Measurements from ENCODE around the gene EREG. TPM values are rescaled to one million over a fixed set of nuclear protein-coding genes. Genes with fewer than 3 reads are reported as not detected.
"Not testable (repeated sequence)": the region's sequence is repeated elsewhere in the genome, so short reads cannot be mapped to it uniquely, and the experiment has no call there.

Gene EREG
- total RNA-seq, 1 donor from 2014 or later = 3.2 TPM

DNA sequence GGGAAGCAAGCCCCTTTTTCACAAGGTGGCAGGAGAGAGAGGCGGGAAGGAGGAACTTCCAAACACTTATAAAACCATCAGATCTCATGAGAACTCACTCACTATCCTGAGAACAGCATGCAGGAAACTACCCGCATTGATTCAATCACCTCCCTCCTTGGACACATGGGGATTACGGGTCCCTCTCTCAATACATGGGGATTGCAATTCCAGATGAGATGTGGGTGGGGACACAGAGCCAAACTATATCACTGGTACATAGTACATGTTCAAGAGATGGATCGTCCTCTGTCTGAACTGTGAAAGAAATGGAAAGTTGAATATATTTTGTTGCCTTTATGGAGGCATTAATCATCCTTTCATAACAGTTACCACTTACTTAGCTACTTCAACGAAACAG is 12.8 kb downstream of the EREG start:
- no peak for ATAC-seq
- no peak for DNase-seq
- intact Hi-C loops (cut with micrococcal nuclease) = loop anchor here (2.0 to 10.0 kb wide), 2 partner anchors 67 to 155 kb away; partner anchors contain the start of gene AREG

DNA sequence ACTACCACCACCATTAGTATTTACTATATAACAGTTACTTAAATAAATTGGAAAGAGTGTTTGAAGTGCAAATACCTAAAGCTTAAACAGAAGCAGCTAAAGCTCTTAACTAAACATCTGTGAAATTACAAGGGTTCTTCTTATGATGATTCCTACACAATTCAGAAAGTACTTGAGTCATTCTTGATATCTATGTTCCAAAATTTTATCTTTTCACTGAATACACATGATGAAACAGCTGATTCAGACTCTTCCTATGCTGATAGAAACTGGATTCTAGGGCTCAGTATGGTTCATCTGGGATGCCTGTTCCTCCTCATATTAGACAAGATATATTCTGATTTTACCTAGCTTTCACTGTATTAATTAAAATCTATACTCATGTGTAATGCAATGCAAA is 13.6 kb downstream of the EREG start:
- intact Hi-C loops (cut with micrococcal nuclease) = loop anchor here (10.0 kb wide), 1 partner anchor 66 kb away; the partner anchor contains the start of gene AREG
- ATAC-seq (no peak), DNase-seq (no peak)

DNA sequence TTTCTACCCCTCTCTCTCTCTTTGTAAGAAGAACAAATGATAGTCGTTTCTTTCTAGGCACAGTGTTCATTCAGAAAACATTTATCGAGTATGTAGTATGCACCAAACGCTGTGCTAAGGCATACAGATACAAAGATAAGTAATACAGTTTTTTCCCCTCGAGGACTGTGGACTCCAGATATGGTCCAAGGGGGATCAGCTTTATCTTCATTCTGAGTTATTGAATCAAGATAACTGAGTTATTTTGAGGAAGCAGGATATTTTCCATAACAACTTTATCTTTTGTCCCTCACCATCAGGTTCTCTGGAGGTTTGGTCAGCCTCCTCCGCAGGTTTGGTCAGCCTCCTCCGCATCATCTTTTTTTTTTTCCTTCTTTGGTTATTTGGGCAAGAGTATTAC is 15.0 kb downstream of the EREG start:
- no peak for ATAC-seq
- intact Hi-C loops (cut with micrococcal nuclease) = loop anchor here (10.0 kb wide), 1 partner anchor 65 kb away; the partner anchor contains the start of gene AREG

DNA sequence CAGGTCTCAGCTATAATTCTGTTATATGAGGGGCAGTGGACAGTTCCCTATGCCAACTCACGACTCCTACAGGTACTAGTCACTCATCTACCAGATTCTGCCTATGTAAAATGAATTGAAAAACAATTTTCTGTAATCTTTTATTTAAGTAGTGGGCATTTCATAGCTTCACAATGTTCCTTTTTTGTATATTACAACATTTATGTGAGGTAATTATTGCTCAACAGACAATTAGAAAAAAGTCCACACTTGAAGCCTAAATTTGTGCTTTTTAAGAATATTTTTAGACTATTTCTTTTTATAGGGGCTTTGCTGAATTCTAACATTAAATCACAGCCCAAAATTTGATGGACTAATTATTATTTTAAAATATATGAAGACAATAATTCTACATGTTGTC is 20.4 kb downstream of the EREG start:
- DNase-seq = no peak
- intact Hi-C loops (cut with micrococcal nuclease) = no loop called here
- no peak for ATAC-seq

More for the DNA sequence above, 15.0 kb downstream of the EREG start:
- DNase-seq = no peak

DNA sequence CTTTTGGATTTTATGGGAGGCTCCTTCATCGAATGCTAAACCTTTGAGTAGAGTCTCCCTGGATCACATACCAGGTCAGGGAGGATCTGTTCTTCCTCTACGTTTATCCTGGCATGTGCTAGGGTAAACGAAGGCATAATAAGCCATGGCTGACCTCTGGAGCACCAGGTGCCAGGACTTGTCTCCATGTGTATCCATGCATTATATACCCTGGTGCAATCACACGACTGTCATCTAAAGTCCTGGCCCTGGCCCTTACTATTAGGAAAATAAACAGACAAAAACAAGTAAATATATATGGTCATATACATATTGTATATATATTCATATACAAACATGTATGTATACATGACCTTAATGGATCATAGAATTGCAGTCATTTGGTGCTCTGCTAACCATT is 21.2 kb downstream of the EREG start:
- DNase-seq (no peak), ATAC-seq (no peak)
- intact Hi-C loops (cut with micrococcal nuclease) = no loop called here

DNA sequence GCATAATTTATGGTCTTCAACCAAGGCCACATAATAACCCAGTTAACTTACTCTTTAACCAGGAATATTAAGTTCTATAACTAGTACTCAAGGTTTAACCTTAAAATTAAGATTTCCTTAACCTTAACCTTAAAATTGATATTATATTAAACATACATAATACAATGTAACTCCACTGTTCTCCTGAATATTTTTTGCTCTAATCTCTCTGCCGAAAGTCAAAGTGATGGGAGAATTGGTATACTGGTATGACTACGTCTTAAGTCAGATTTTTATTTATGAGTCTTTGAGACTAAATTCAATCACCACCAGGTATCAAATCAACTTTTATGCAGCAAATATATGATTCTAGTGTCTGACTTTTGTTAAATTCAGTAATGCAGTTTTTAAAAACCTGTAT is 22.8 kb downstream of the EREG start:
- ATAC-seq (no peak), DNase-seq (no peak)
- intact Hi-C loops (cut with micrococcal nuclease) = no loop called here

DNA sequence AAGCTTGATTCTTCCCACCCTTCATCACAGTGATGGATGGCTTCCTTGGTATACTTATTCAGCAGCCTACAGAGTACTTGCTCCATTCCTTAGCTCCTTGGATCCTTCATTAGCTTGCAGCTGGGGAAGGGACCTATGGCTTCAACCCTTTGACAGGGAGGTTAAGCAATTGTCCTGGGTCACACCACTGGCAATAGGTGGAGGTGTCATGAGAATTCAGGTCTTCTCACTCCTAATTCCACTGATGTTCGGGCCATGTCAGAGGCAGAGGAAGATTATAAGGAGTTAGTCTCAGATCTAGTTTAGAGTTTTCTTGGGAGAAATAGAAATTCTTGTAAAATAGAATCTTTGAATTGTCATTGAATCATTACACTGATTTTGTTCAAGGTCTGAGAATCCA is 24.5 kb downstream of the EREG start:
- ATAC-seq (no peak), DNase-seq (no peak)
- intact Hi-C loops (cut with micrococcal nuclease) = no loop called here

DNA sequence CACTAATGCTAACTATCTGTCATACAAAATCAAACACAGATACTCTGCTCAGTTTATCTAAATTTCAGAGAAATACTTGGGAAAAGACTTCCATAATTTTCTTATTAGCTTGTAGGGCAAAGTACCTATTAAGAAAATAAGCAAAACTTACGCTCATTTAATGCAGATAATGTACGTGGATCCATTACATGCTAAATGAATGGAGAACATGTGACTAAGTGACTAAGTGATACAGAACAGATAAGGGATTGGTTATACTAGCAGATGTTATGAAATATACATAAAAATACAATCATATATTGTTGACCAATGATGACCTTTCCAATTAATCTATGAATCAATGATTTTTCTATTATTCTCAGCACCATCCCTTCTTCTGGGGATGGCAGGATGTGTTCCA is 25.7 kb downstream of the EREG start:
- intact Hi-C loops (cut with micrococcal nuclease) = no loop called here
- ATAC-seq (no peak), DNase-seq (no peak)

DNA sequence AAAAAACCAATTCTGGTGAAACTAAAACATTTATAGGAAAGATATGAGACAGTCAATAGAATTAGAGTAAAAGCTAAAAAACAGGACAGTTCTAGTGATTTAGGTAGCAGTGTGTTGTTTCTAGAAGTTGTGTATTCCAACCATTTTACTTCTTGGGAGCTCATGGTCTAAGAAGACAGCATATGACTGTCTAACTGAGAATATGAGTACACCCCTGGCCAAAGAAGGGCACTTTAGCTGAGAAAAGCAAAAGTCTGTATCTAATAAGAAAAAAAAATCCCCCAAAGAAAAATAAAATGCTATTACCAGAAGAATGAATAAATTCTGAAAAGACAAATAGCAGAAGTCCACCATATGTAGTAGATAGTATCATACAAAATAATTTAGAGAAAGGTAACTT is 26.4 kb downstream of the EREG start:
- ATAC-seq (no peak), DNase-seq (no peak)
- intact Hi-C loops (cut with micrococcal nuclease) = no loop called here

DNA sequence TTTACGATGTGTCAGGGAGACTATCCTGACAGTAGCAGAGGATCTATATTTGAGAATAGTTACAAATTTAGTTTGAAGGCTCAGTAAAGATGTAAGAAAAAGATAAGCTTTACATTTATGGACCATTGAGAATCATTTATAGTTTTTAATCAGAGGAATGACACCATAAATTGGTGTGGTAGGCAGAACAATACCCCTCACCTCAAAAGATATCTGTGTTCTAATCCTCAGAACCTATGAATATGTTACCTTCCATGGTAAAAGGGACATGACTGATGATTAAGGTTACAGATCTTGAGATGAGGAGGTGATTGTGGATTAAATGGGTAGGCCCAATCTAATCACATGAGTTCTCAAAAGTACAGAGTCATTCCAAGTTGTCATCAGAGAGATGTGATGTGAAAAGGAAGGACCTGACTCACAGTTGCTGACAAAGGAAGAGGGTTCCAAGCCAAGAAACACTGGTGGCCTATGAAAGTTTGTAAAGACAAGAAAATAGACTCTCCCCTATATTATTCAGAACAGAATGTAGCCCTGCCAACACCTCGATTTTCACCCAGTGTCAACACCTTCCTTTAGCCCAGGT is 27.0 kb downstream of the EREG start:
- ATAC-seq (no peak), DNase-seq (no peak)
- intact Hi-C loops (cut with micrococcal nuclease) = no loop called here

DNA sequence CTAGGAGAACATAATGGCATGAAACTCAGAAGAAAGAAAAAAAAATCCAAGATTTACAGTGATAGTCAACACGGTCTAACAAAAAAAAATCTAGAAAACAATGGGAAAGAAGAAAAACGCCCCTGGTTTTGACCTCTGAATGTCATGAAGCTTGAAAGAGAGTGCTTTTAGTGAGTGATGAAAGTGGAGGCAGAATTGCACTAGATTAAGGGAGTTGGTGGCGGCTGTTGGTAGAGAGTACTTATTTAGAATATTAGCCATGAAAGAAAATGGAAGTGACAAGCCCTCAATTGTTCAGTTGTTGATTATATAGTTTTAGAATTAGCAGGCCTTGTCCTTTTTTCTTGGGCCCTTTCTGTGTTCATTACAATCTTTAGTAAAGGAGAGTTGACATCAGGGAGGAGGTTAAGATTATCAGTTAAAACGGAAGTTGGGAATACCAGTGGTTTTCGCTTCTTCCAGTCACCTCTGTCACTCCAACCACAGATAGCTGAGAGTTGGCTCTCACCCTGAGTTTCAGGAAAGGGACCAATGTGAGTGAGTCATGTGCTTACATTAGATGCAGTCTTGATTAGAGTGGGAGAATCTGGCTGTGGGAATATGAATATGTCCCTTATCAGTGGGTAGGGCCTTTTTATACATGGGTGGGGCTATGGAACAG is 29.7 kb downstream of the EREG start:
- ATAC-seq (no peak), DNase-seq (no peak)
- intact Hi-C loops (cut with micrococcal nuclease) = no loop called here

DNA sequence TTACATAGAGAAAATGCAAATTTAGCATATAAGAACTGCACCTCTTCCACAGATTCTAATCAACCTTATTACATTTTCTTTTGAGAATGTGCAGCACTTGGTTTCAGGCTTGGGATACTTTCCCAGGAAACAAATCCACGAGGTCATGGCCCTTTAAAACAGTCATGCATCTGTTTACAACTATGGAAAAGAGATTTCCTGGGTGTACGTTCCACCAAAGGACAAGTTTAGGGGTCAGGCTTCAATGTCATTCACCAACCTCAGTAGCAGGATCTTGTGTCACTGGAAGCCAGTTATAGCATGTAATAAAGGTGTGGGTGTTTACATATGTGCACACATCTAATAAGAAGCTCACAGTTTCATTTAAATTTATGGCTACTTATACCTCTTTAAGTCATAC is 30.7 kb downstream of the EREG start:
- intact Hi-C loops (cut with micrococcal nuclease) = no loop called here
- ATAC-seq = no peak
- DNase-seq = no peak

DNA sequence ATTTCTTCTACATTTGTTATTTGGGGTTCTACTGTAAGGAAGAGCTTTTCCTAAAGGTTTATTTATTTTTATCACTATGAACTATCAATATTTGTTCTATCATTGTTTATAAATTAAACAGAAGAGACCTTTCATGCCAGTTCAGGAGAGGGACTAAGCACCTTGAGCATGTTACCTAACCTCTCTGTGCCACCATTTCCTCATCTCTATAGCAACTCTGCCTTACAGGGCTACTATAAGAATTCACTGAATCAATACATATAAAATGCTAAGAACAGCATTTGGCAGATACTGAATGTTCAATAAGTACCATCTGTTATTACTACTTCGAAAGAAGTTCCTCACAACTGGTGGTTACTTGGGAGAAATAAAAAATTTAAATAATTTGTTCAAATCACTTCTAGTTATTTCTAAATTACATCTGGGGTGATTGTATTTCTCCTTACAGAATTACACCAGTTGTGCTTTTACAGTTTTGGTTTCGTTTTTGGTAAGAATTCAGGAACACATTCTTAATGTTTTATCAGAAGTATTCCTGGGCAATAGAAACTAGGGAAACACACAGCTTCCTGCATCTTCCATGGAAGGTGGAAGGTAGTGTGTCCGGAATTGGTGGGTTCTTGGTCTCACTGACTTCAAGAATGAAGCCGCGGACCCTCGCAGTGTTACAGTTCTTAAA is 32.9 kb downstream of the EREG start:
- DNase-seq (no peak), ATAC-seq (no peak)
- intact Hi-C loops (cut with micrococcal nuclease) = no loop called here

DNA sequence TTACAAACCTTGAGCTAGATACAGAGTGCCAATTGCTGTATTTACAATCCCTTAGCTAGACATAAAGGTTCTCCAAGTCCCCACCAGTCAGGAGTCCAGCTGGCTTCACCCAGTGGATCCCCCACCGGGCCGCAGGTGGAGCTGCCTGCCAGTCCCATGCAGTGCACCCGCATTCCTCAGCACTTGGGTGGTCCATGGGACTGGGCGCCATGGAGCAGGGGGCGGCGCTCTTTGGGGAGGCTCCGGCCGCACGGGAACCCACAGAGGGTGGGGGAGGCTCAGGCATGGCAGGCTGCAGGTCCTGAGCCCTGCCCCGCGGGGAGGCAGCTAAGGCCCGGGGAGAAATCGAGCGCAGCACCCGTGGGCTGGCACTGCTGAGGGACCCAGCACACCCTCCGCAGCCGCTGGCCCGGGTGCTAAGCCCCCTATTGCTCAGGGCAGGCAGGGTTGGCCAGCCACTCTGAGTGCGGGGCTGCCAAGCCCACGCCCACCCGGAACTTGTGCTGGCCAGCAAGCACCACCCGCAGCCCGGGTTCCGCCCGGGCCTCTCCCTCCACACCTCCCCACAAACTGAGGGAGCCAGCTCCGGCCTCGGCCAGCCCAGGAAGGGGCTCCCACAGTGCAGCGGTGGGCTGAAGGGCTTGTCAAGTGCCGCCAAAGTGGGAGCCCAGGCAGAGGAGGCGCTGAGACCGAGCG is 34.1 kb downstream of the EREG start:
- intact Hi-C loops (cut with micrococcal nuclease); ATAC-seq; DNase-seq: not testable (repeated sequence)

DNA sequence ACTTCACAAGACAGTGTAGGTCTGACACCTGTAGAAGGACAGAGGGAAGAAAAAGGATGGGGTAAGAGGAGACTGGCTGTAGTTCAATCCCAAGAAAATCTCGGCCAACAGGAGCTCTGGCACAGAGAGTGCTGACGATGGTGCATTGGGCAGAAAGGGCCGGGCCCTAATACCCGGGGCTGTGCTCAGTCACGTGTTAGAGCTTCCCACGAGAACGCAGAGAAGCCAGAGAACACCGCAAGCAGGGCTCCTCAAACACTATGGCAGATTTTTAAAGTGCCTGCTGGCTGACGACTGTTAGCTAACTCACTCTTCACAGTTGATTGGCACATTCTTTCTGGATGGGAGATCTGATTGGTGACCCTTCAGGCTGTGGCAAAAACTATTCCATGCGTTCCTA is 35.5 kb downstream of the EREG start:
- ATAC-seq (no peak), DNase-seq (no peak)
- intact Hi-C loops (cut with micrococcal nuclease) = no loop called here

DNA sequence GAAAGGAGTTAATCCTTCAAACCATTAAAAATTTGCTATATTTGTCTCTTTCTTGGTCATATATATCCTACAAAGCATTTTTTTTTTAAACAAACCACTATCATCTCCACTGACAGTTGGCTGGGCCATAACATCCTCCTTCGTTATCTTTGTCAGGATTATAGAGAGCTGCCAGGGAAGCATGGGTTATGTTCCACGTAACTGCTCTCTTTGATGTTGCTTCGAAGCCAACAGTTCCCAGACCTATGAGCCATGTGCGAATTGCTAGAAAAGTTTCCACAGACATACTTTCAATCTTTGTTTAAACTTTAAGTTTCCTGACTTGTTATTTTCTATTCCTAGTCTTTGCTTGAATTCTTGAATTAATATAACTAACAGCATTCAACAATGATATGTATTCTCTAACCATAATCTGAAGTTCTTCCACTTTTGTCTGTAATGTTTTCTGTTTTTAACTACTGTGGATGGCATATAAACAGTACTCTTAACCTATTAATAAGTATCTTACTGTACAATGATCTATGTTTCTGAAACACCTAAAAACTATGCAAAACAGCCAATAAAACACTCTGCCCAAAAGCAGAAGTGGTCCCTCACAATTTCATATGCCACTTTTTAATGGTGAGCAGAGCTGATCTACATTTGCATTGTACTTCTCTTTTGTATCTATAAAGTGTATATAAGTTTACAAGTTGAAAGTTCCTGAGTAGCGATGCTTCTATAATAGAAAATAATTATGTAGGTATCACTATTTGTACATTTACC is 37.9 kb downstream of the EREG start:
- ATAC-seq (no peak), DNase-seq (no peak)
- intact Hi-C loops (cut with micrococcal nuclease) = no loop called here

DNA sequence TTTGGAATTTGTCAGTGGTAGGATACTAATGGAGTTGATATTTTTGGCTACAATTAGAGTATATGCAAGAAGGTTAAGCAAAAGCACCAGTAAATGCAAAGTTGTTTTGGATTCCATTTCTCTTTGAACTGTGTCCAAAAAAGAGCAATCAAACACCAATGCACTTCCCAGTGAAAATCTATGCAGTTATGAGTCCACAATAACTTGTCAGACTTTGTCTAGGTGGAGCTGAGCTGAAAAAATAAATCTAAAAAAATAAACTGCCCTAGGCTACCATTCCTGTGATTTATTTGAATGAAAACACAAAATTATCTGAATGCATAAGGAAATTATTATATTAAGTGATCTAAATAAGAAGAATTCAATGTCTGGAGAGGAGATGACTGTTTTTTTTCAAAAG is 42.9 kb downstream of the EREG start:
- no peak for ATAC-seq
- intact Hi-C loops (cut with micrococcal nuclease) = no loop called here
- DNase-seq = no peak

DNA sequence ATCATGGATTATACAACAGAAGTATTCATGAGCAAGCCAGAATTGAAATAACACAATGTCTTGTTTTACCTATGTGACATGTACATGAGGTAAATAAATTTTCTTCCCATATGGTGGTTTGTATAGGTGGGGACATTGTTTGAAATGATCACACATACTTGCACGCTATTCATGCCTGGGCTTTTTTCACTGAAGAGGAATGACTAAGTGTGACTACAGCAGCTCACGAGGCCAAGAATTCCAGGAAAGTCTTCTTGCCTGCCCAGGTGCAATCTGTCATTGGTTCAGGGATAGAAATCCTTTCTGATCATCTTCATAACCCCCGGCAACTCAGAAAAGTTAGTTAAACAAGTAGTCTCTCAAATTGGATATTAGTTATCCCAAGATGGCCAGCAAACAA is 43.7 kb downstream of the EREG start:
- intact Hi-C loops (cut with micrococcal nuclease) = no loop called here
- ATAC-seq (no peak), DNase-seq (no peak)

DNA sequence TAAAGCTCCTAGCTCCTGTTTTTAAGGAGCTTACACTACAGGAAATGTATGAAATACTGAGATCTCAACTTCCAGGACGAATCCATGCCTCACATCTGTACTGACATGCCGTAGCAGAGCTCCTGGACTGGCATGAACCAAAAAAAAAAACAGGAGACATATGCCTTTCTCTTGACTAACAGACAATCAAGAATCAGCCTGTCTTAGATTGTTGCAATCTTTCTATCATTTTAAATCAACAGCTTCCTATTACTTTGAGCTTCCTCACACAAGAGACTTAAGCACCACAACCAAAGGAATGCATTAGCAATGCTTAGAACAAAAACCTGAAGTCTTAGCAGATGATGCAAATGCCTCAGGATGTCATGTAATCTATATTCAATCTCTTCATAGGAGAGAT is 45.3 kb downstream of the EREG start:
- intact Hi-C loops (cut with micrococcal nuclease) = no loop called here

More for the DNA sequence above, 45.3 kb downstream of the EREG start:
- DNase-seq (no peak), ATAC-seq (no peak)

All from left ventricle myocardium superior (tissue), 1 donor.